Forelimb muscle (tissue), 1 donor: ENCODE measurements around the gene PACSIN2. TPM values are rescaled to one million over a fixed set of nuclear protein-coding genes. Genes with fewer than 3 reads are reported as not detected.

Source experiments
- DNase-seq: peaks from one replicate; pipeline ENCODE4 v3.0.0-alpha.2; 2013; ENCODE audit warnings: low read depth
- polyA plus RNA-seq: library from polyadenylated mRNA; unstranded; fragments of 120-200 nt; gene quantifications from one replicate; pipeline ENCODE4 v1.2.1, GENCODE V29; 2013; ENCODE audit not compliant: insufficient read length

The PACSIN2 gene
- polyA plus RNA-seq, 1 donor: 28.3 TPM

DNA sequence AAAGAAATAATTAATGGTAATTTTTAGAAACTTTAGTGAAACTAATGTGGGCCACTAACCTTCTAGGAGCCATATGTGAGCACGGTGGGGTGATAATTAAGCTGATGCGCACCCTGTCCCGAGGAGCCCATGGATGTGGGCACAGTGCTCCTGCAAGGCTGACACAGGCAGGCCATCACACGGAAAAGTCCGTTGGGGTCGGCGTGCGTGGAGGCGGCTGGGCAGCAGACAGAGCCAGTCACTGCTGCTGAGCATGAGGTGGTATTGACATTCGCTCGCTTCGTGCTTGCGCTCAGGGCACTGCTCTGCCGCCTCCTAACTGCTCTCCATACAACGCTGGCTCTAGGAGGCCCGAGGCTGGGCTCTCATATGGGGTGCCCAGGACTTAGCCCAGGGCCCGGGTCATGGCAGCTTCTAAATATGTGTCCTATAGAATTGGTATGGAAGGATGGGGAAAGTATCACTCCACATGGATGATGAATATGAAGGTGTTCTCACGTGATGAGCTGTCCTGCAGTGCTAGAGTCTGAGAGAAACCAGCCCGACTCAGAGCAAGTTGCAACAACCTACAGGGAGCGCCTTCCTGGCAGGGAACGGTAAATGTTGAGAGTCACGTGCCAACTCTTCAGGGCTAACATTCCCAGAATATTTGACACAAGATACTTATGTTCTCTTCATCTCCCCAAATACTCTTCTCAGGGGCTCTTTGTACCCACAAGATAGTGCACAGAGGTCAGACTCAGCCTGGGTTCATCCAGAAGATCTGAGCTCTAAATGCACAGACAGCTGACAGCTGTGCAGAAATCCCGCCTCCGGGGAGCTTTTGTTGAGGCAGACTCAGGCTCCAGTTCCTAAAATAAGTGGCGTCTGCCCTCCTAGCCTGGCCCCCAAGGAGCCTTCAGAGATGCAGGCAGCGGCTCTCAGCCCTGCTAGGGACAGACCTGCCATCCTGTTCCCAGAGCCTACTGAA is 107.3 kb downstream of the PACSIN2 start:
- no peak for DNase-seq

DNA sequence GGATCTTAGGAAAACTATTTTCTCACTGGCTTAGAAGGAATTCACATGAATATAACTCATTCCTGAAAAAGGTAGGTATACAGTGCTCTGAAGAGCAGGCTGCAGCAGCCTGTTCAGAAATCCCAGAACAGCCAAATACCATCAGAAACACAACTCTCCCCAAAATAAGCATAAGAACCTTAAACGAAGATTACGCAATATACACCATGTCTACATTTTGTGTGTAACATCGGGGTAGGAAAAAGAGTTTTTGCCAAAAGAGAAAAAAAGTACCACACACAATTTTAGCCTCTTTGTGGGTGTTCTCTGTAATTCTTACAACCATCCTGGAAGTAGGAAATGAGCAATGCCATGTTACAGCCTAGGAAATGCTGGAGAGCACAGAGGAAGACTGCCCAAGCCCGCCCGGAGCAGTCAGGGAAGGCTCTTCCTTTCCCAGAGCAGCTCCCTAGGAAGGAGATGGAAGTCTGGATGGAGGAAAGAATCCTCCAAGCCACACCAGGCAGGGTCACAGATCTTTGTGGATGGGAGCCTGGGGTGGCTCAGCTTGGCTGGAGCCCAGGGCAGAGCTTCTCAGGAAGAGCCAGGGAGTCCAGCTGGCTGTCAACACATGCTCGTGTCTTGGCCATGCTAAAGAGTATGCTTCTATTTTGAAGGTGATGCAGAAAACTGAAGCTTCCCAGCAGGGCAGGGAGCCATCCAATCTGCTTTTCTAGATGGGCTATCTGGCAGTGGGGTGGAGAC is 108.2 kb downstream of the PACSIN2 start:
- DNase-seq: no peak

DNA sequence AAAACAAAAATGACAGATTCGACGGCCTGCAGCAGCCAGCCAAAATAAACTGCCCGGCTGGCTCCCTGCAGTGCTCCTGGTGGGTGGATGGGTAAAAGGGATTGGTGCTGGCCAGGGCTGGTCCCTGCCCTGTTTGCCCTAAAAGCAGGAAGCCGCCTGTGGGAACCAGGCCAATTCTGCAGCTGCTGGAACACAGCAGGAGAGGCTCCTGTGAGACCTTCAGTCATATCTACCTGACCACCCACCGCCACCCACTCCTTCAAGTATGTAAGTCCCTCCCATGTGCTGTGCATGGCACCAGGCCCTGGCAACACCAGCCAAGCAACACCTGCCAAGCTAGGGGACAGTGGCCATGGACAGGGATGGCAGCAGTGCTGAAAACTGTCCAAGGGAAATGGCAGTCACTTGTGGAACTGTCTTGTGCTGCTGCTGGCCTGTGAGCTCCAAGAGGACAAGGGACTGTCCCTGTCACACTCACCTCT is 109.2 kb downstream of the PACSIN2 start:
- no peak for DNase-seq

DNA sequence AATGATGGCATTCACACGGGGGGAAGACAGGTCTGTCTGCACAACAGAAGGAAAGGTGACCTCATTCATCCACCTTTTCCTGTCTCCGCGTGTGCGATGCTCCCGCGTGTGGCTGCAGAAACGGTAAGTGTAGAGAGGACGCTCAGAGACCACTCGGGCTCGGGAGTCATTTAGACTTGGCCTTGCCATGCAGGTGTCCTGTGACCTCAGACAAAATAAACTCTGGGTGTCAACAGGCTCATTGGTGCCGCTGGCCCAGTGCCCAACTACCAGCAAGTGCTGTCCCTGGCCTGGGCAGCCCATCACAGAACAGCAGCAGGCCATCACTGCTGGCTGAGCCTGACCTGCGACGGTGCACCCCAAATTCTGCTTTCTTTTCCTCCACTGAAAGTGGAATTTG is 109.7 kb downstream of the PACSIN2 start:
- no peak for DNase-seq

DNA sequence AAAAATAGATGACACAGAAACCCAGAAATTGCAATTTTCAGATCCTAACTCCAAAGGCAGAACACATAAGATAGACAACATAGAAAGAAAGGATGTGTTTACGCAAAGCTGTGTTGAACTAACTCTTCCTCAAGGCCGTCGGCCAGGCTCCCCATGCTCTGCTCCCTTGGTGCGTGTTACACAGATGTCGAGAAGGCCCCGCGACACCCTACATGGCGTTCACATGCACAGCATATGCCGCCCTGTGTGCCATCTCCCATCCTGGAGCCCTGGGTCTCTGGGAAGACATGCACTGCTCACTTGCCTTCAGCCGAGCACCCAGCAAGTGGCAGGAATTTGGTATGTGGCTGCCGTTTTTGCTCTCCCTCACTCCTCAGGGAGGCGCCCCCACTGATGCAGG is 110.9 kb downstream of the PACSIN2 start:
- DNase-seq: no peak

DNA sequence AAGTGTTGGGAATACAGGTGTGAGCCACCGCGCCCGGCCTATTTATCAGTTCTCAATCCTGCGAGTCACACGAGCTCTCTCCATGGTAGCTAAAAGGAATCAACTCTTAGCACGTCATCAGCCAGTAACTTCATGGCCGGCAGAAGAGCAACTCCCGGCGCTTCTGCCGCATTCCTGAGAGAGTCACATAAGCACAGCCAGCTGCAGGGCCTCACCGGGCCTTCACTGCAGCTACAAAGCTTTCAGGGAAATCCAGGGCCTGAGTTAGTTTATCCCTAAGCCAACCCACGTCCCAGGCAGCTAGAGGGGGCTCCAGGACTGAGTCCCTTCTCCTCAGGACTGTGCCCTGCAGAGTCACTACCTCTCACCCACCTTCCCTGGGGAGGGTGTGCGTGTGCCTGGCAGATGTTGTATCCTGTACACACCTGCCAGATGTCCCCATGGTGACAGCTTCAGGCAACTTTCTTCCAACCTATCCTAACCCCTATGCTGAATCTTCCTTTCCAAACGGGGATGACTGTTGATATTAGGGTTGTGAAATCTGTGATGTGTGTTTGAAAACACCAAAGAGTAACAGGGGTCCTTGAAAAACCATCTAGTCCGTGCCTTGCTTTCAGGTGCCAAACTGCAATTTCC is 112.0 kb downstream of the PACSIN2 start:
- DNase-seq: no peak

DNA sequence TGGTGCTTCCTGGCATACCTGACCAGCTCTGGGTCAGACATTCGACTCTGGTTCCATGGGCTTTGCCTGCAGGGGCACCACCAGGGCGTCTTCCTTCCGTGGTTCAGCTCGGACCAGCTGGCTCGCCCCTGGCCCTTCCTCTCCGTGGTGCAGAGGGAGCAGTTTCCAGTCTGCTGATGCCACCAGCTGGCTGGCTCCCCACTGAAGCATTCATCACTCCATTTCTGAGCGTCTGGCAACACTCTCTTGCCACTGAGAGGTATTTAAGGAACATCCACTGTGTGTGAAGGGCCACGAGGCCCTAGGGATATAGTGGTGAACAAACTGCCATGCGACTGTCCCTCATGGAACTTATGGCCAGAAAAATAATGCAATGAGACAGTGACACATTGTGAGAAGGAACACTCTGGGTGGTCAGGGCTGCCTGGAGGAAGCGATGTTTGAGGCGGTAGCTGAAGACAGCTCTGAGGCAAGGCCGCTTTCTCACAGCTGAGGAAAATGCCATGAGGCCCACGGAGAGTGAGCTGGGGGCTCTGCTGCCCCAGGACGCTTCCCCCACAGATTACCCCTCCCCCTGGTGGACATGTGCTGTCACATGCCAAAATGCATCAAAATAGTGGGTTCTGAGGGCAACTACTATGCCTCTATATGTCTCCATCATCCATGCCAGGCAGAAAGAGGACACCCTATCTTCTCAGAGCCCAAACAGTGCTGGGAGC is 113.0 kb downstream of the PACSIN2 start:
- no peak for DNase-seq

DNA sequence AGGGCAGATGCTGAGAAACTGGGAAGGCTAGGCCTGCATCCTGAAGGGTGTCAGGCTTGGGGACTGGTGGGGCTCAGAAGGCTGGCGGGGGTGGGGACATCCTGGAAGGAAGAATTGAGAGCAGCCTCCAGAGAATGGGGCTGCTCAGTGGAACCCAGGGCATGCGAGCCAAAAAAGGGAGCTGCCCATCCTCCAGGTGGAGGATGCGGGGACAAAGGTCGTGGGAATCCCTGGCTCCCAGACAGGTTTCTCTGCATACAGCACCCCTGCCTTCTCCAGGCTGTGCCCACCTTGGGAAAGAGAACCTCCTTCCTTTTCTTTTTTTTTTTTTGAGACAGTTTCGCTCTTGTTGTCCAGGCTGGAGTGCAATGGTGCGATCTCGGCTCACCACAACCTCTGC is 117.0 kb downstream of the PACSIN2 start:
- DNase-seq: no peak

DNA sequence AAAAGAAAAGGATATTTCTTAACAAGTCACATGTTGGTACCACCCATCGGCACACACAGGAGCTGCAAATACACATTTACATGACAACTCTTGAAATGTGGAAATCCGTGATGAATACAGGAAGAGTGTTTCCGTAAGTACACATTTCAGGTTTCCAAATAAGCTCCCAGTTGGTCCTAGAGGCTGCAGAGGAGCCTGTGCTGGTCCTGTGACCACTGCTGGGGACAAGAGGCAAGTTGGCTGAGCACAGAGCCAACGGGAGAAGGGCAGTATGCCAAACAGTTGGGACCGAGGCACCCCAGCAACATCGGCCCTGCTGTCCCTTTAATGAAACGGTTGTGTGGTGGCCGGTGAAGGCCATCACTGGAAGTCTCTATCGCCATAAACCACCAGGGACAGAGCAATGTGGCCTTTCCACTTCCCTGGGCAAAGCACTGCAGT is 119.4 kb downstream of the PACSIN2 start:
- no peak for DNase-seq

DNA sequence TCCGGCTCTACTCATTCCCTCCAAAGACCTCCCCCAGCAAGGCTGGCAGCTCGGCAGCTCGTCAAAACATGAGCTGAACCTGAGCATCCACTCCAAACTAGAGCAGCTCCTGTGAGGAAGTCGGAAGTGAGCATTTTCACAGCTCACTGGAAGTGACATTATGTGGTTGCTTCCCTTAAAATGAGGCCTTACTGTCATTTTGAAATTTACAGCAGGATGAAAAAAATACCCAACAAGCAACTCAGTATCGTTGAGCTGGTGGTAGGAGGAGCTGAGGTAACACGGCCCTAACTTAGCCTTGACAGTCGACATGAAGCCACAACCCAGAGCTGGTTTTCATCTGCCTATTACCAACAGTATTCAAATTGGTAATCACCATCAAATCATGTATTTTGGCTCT is 119.9 kb downstream of the PACSIN2 start:
- no peak for DNase-seq

DNA sequence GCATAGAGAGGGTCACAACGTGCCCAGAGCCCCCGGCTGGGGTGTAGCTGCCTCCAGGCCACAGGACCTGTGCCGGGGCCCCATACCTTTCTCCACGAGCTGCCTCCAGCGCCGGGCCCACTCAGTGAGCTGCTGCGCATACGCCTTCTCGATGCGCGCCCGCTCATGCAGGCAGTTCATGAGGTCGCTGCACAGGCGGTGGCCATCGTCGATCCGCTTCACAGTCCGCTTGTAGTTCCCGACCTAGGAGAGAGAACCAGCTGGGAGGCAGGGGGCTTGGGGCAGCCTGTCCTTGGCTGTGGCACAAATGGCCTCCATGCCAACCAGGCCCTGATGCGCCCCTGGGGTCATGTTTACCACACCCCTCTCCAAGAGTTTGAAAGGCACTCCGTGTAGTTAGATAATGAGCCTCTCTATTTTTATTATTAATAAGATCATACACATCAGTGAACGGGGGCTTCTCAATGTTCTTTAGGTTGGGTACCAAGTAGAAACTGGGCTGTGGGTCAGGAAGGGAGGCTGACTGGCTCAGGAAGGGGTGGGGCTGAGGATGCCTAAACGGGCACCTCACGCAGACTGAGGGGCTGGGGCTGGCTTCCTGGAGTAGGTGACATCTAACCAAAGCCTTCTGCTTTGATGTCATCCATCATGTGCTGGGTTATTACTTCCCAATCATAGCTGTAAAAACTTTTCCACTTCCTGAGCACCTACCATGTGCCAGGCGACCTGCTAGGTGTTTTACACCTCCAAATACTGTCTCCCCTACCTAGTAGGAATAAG is 121.4 kb downstream of the PACSIN2 start:
- no peak for DNase-seq

DNA sequence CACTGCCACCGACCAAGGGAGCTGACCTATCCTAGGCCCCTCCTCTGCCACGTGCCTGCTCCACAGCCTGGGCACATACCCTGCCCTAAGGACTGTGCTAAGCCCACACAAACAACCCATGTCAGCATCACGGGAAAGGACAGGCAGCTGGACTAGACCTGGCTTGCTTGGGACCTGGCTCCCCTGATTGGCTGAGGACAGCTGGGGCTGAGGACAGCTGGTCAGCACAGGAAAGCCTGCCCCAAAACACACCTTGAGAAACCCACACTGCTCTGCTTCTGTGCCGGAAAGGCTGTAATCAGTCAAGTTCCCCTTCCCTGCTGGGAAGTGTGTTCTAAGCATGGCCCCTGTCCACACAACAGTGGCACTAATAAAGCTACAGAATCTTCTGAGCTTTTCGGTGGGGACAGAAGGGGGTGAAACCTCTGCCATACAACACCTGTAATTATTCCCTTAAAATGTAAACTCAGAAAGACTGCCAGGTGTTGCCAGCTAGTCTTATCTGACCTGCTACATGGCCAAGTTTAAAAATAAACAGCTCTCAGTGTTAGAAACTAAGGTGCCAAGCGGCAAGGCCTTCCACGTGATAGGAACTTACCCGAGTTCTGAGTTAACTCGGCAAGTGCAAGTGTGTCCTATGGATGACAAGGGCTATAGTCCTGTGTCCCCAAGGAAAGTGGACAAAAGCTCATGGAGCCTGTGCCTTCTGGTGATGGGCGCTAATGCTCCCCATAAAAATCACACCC is 122.2 kb downstream of the PACSIN2 start:
- no peak for DNase-seq

DNA sequence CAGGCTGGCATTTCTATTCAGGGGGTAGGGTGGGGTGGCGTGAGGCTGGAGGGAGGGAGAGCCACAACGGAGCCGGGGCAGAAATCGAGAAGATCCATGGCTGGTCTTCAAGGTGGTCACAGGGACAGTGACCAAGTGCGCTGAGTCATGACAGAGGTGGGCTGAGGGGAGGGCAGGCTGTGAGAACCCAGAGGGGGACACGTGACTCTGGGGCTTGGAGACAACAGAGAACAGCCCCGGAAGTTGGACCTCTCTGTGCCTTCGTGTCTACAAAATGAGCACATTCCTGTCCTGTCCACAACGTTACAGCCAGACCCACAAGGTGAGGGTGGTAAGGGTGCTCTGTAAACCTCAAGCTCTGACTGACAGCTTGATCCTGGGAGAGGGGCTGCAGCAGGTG is 122.8 kb downstream of the PACSIN2 start:
- no peak for DNase-seq

DNA sequence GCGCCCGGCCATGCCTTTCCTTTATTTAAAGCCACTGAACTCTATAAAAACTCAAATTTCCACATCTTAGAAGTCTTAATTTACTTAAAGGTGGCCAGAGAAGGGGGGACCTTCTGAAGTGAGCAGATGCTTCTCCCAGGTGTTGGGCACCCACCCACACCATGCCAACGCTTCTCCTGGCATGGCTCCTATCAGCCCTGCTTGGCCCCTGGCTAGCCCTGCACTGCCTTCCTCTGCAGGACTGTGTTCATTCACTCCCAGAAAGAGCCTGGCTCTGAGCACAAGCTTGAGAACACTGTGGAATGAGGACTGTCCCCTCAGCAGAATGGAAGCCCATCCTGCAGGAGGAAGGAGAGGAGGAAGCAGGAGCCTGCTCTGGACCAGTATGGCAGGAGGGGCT is 123.3 kb downstream of the PACSIN2 start:
- DNase-seq: no peak

DNA sequence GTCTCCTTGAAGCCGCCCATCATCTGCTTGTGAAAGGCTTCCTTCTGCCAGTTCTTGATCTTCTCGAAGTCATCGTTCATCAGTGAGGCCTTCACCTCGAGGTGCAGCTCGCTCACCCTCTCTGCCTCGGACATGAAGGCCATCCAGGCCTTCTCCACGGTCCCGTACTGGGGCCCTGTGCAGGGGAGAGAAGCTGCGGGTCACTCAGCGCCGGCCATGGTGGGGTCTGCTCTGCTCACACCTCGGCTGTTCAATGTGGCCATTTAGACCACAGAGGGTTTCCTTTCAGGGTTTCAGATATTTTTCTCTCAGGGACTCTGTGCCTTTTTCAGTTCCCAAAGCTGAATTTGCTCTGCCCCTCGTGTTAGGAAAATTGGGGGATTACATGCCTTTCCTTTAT is 123.9 kb downstream of the PACSIN2 start:
- DNase-seq: no peak

DNA sequence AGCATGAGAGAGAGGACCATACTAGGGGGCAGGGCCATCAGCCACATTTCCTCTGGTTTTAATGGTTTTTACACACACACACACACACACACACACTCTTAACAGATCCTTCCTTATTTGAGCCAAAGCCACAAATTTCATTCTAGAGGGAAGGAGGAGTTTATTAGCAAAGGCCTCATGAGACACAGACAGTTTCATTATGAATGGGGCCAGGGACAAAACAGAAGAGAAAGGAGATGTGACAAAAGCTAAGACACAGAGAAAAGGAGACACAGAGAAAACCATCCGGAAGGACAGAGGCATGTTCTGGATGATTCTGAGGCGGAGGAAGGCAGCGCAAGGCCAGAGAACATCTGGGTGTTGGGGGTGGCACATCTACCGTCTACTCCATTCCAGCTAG is 125.6 kb downstream of the PACSIN2 start:
- no peak for DNase-seq

DNA sequence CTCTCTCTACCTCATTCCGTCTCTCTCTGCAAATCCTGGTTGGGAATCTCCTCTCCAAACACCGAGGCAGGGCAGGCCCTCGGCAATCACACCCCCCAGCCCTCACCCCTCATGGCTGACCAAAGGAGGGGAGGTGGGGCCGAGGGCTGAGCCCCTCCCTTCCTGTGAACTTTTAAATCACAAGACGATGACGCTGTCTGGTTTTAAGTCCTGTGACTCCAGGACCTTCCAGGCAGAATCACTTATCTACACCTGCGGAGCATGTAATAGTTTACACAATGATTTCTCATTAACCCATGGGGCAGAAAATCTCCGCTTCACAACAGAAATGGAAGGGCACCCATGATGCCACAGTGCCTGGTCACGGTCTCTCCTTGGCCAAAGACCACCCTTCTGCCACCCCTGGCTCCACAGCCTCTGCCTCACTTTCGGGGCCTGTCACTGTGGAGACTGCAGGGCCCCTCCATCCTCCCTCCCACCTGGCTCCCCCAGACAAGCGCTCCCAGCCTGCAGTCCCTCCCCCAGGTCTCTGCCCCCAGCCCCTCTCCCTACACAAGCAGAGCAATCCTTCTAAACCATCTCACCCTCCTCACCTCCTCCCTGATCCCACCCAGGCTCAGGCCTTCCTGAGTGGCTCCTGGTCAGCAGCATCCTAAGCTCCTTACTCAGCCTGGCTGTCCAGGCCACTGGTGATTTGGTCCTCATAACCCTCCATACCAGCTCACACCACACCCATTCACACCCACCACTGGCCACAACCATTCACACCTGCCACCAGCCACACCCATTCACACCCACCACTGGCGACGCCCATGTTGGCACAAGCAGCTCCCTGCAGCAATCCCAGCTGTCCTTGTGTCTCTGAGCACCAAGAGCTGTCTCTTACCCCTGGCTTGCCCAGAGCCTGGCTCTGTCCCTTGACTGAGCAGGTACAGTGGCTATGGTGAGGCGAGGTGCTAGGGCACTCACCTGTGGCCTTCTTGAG is 127.1 kb downstream of the PACSIN2 start:
- DNase-seq: no peak

DNA sequence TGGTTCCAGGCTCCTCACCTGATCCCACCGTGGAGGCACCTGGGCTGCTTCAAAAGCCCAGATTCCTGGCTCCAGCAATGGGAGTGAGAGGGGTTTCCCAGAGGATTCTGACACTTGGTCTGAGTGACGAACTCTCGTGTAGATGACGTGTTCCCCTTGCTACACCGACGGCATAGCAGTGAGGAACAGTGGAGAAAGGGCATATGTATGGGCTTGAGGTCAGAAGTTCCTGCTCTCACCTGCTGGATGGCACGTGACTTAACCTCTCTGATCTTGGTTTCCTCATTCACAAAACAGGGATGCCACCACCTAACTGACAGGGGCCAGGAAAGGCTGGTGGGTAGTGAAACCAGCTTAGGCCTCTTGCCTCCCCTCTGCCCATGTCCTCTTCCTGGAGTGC is 127.8 kb downstream of the PACSIN2 start:
- no peak for DNase-seq

DNA sequence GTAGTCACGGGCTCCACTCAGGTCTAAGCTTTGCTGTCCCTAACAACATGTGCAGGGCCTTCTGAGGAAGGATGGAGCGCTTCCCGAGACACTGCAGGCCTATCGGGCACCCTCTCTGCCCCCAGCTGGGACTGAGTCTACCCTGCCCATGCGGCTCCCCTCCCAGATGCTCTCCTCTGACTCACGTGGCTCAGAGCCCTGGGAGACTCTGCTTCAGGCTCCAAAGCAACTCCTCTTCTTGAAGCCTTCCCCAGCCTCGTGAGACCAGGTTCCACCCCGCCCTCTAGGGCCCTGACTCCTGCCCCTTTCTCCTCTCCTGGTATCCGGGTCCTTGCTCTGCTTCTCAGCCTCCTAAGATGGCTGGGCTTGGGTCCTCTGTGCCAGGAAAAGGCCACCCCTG is 129.5 kb downstream of the PACSIN2 start:
- no peak for DNase-seq
